ENCODE data around the gene PSPN. TPM values are rescaled to one million over a fixed set of nuclear protein-coding genes. Genes with fewer than 3 reads are reported as not detected.

Gene PSPN
- total RNA-seq, 1 experiment from 2014 or later, result 3.4 TPM

DNA sequence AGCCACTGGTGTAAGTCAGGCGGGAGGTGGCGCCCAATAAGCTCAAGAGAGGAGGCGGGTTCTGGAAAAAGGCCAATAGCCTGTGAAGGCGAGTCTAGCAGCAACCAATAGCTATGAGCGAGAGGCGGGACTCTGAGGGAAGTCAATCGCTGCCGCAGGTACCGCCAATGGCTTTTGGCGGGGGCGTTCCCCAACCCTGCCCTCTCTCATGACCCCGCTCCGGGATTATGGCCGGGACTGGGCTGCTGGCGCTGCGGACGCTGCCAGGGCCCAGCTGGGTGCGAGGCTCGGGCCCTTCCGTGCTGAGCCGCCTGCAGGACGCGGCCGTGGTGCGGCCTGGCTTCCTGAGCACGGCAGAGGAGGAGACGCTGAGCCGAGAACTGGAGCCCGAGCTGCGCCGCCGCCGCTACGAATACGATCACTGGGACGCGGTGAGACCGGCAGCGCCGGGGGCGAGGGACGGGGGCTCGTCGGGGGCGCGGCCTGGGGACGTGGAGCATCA, 3.1 kb downstream of the PSPN start, which contains the start of gene ALKBH7 (continued):
- TF ChIP-seq, protein P1, sequence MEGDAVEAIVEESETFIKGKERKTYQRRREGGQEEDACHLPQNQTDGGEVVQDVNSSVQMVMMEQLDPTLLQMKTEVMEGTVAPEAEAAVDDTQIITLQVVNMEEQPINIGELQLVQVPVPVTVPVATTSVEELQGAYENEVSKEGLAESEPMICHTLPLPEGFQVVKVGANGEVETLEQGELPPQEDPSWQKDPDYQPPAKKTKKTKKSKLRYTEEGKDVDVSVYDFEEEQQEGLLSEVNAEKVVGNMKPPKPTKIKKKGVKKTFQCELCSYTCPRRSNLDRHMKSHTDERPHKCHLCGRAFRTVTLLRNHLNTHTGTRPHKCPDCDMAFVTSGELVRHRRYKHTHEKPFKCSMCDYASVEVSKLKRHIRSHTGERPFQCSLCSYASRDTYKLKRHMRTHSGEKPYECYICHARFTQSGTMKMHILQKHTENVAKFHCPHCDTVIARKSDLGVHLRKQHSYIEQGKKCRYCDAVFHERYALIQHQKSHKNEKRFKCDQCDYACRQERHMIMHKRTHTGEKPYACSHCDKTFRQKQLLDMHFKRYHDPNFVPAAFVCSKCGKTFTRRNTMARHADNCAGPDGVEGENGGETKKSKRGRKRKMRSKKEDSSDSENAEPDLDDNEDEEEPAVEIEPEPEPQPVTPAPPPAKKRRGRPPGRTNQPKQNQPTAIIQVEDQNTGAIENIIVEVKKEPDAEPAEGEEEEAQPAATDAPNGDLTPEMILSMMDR (IDR thresholded peaks at IDR 0.05 in 2 of 3, conservative IDR thresholded peaks at IDR 0.05 in 1 of 3; ENCODE audit: borderline replicate concordance in 1 of 3, insufficient read depth in 1 of 3, low read depth in 2 of 3, low read length in 2 of 3), result no peak

DNA sequence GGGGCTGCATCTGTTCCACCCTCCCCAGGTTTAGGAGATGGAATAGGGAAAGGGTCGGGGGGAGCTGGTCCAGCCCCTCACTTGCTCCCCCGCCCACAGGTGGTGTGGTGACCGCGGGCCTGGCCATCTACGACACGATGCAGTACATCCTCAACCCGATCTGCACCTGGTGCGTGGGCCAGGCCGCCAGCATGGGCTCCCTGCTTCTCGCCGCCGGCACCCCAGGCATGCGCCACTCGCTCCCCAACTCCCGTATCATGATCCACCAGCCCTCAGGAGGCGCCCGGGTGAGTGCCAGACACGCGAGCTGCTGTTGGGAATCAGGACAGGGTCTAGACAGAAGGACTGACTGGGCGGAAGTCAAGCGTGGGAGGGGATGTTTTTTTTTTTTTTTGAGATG, 11.4 kb downstream of the PSPN start:
- Histone ChIP-seq H2AFZ (ENCODE audit: low read depth, low read length, poor library complexity, severe bottlenecking) (no peak overlapping the region), H3K27me3 (ENCODE audit: insufficient read depth, low read length) (no peaks in the 10 kb centered on the region), H3K4me3 (replicated peaks in 1 of 2; ENCODE audit: low read depth in 1 of 2, low read length in 2 of 2) (no peak overlapping the region), H3K9ac (ENCODE audit: low read length) (no peak overlapping the region), H4K20me1 (ENCODE audit: insufficient read depth) (no peaks in the 10 kb centered on the region), H3K27ac (ENCODE audit: low read depth, low read length) (no peak overlapping the region), H3K4me1 (ENCODE audit: control insufficient read depth in 1 of 2, insufficient read depth in 2 of 2, low read length in 2 of 2) (peaks cover 0 to 14% of the 10 kb centered on the region in 2 experiments; a peak in 3 of 4 replicates), H3K9me2 (ENCODE audit: insufficient read depth) (no peaks in the 10 kb centered on the region), H3K79me2 (ENCODE audit: insufficient read depth, low read length) (peaks cover 17% of the 10 kb centered on the region; the same call in 1 of the 2 replicates), H3K9me3 (ENCODE audit: control insufficient read depth in 1 of 2, insufficient read depth in 1 of 2, low read depth in 1 of 2, low read length in 2 of 2) (no peaks in the 10 kb centered on the region), H3K4me2 (ENCODE audit: low read length) (no peak overlapping the region), H3K36me3 (ENCODE audit: control insufficient read depth in 1 of 2, insufficient read depth in 2 of 2, low read length in 2 of 2) (peaks cover 6 to 30% of the 10 kb centered on the region in 2 experiments)
- ATAC-seq (no peak), DNase-seq (ENCODE audit: low read depth, low spot score) (no peak)
- intact Hi-C loops (cut with micrococcal nuclease), result no loop called here
- POLR2A ChIA-PET, result no interaction called here
- TF ChIP-seq RAD21 (IDR thresholded peaks at IDR 0.05; ENCODE audit: low read depth), result no peak
- TF ChIP-seq EZH2phosphoT487 (IDR thresholded peaks at IDR 0.05; ENCODE audit: borderline replicate concordance), result no peak
- no peak for TF ChIP-seq POLR2A (IDR thresholded peaks at IDR 0.05; ENCODE audit: borderline replicate concordance, extremely low read depth, insufficient read depth, insufficient read length)
- no peak for TF ChIP-seq YY1 (IDR thresholded peaks at IDR 0.05; ENCODE audit: extremely low read depth, insufficient replicate concordance, low read depth, low read length)
- TF ChIP-seq ZNF274 (IDR thresholded peaks at IDR 0.05; ENCODE audit: low read depth, low read length), result no peak
- TF ChIP-seq SRF (IDR thresholded peaks at IDR 0.05; ENCODE audit: low read depth), result no peak
- TF ChIP-seq, protein P2, sequence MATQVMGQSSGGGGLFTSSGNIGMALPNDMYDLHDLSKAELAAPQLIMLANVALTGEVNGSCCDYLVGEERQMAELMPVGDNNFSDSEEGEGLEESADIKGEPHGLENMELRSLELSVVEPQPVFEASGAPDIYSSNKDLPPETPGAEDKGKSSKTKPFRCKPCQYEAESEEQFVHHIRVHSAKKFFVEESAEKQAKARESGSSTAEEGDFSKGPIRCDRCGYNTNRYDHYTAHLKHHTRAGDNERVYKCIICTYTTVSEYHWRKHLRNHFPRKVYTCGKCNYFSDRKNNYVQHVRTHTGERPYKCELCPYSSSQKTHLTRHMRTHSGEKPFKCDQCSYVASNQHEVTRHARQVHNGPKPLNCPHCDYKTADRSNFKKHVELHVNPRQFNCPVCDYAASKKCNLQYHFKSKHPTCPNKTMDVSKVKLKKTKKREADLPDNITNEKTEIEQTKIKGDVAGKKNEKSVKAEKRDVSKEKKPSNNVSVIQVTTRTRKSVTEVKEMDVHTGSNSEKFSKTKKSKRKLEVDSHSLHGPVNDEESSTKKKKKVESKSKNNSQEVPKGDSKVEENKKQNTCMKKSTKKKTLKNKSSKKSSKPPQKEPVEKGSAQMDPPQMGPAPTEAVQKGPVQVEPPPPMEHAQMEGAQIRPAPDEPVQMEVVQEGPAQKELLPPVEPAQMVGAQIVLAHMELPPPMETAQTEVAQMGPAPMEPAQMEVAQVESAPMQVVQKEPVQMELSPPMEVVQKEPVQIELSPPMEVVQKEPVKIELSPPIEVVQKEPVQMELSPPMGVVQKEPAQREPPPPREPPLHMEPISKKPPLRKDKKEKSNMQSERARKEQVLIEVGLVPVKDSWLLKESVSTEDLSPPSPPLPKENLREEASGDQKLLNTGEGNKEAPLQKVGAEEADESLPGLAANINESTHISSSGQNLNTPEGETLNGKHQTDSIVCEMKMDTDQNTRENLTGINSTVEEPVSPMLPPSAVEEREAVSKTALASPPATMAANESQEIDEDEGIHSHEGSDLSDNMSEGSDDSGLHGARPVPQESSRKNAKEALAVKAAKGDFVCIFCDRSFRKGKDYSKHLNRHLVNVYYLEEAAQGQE (IDR thresholded peaks at IDR 0.05; ENCODE audit: low read depth), result no peak
- no peak for TF ChIP-seq CBX3 (IDR thresholded peaks at IDR 0.05; ENCODE audit: low read depth)
- TF ChIP-seq, protein P3, sequence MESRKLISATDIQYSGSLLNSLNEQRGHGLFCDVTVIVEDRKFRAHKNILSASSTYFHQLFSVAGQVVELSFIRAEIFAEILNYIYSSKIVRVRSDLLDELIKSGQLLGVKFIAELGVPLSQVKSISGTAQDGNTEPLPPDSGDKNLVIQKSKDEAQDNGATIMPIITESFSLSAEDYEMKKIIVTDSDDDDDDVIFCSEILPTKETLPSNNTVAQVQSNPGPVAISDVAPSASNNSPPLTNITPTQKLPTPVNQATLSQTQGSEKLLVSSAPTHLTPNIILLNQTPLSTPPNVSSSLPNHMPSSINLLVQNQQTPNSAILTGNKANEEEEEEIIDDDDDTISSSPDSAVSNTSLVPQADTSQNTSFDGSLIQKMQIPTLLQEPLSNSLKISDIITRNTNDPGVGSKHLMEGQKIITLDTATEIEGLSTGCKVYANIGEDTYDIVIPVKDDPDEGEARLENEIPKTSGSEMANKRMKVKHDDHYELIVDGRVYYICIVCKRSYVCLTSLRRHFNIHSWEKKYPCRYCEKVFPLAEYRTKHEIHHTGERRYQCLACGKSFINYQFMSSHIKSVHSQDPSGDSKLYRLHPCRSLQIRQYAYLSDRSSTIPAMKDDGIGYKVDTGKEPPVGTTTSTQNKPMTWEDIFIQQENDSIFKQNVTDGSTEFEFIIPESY (IDR thresholded peaks at IDR 0.05; ENCODE audit: extremely low read depth, insufficient replicate concordance, low read length), result no peak
- no peak for TF ChIP-seq ELF1 (IDR thresholded peaks at IDR 0.05; ENCODE audit: borderline replicate concordance, low read depth)
- no peak for TF ChIP-seq EZH2 (IDR thresholded peaks at IDR 0.05)
- CTCF ChIA-PET, result no interaction called here
- BruUV-seq (replicated peaks), result no TSS peak
- RAD21 ChIA-PET (ENCODE audit: low non-redundant PET in 1 of 2, low total read pairs in 2 of 2, uncharacterized antibody in 2 of 2, unreplicated experiment in 2 of 2), result no interaction called here
